K562 (cell line): ENCODE data around the gene MPND. TPM values are rescaled to one million over a fixed set of nuclear protein-coding genes. Genes with fewer than 3 reads are reported as not detected.

Experiments
- CTBP1 ChIP-seq: fragments of 450-650 bp; IDR thresholded peaks from 2 replicates; pipeline ENCODE4 v1.6.1; 2016; ENCODE audit warnings: borderline replicate concordance
- HNRNPLL ChIP-seq: fragments of 200-400 bp; formaldehyde crosslinking; IDR thresholded peaks from 2 replicates; pipeline ENCODE4 v1.6.1; 2017; ENCODE audit warnings: low read length, low read depth, mild to moderate bottlenecking; ENCODE audit not compliant: poor library complexity, severe bottlenecking
- LCOR ChIP-seq: sonication (generic); formaldehyde crosslinking; IDR thresholded peaks from 2 replicates; pipeline ENCODE4 v1.8.0; 2022; ENCODE audit warnings: mild to moderate bottlenecking, missing genetic modification reagents
- polyA plus RNA-seq, 8 experiments: library from polyadenylated mRNA; depleted of rRNA in 4 of 8; stranded (reverse) in 5 of 8; unstranded in 3 of 8; fragments of >200 nt; fragmentation: Nextera tagmentation in 2 of 8; fragmentation: Illumina TruSeq in 1 of 8; extraction: Ambion mirVana in 2 of 8; extraction: Trizol in 1 of 8; gene quantifications; 2 replicates each; pipeline versions ENCODE4 v1.2.1 to v1.2.3, GENCODE V29; 2011 to 2014; ENCODE audit warnings: inconsistent platforms in 1 of 8, missing spikeins in 1 of 8
- total RNA-seq, 7 experiments: library from RNA; depleted of rRNA in 6 of 7; stranded (reverse); fragments of >200 nt in 6 of 7; fragmentation: Illumina TruSeq in 2 of 7; extraction: Trizol in 2 of 7; gene quantifications; 2 replicates each; pipeline versions ENCODE4 v1.2.1 to v1.2.3, GENCODE V29; 2011 to 2021; ENCODE audit warnings: low replicate concordance in 1 of 7
- TF ChIP-seq, protein P1 (sequence below), 2 experiments: fragments of 450-650 bp in 1 of 2; sonication (generic) in 1 of 2; formaldehyde crosslinking in 1 of 2; IDR thresholded peaks; 2 replicates each; pipeline versions ENCODE4 v1.7.1 to v1.9.0; 2016 to 2022; ENCODE audit warnings: inconsistent platforms in 1 of 2, mild to moderate bottlenecking in 1 of 2, missing genetic modification reagents in 1 of 2

MPND gene
- total and polyA plus RNA-seq, 9 of the 15 experiments (the other 6 are each of a cell fraction or from before 2014, with no cell fraction given), result 0.25 to 14.0 (median 3.9) TPM

GRCh38 chr19:4327877-4328242 is 15.5 kb upstream of the MPND start (continued):
- TF ChIP-seq, protein P1, sequence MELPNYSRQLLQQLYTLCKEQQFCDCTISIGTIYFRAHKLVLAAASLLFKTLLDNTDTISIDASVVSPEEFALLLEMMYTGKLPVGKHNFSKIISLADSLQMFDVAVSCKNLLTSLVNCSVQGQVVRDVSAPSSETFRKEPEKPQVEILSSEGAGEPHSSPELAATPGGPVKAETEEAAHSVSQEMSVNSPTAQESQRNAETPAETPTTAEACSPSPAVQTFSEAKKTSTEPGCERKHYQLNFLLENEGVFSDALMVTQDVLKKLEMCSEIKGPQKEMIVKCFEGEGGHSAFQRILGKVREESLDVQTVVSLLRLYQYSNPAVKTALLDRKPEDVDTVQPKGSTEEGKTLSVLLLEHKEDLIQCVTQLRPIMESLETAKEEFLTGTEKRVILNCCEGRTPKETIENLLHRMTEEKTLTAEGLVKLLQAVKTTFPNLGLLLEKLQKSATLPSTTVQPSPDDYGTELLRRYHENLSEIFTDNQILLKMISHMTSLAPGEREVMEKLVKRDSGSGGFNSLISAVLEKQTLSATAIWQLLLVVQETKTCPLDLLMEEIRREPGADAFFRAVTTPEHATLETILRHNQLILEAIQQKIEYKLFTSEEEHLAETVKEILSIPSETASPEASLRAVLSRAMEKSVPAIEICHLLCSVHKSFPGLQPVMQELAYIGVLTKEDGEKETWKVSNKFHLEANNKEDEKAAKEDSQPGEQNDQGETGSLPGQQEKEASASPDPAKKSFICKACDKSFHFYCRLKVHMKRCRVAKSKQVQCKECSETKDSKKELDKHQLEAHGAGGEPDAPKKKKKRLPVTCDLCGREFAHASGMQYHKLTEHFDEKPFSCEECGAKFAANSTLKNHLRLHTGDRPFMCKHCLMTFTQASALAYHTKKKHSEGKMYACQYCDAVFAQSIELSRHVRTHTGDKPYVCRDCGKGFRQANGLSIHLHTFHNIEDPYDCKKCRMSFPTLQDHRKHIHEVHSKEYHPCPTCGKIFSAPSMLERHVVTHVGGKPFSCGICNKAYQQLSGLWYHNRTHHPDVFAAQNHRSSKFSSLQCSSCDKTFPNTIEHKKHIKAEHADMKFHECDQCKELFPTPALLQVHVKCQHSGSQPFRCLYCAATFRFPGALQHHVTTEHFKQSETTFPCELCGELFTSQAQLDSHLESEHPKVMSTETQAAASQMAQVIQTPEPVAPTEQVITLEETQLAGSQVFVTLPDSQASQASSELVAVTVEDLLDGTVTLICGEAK (IDR thresholded peaks at IDR 0.05), result 0 out of 2 replicates have a peak, but pooled peaks have one; percentile 31
- TF ChIP-seq, protein P1 (CRISPR knock-in tag; IDR thresholded peaks at IDR 0.05), result no peak
- TF ChIP-seq HNRNPLL (peak; percentile 52), CTBP1 (peak; percentile 27; the same call in 1 of the 2 replicates), LCOR (CRISPR knock-in tag) (peak; percentile 61; the same call in 1 of the 2 replicates)
- TF ChIP-seq, all 486 proteins: peak for 8
